ENCODE measurements around the gene CEP72.
A peak's percentile ranks its signal among the peaks of the same experiment; 100 is the strongest.
"Not testable (repeated sequence)": the region's sequence is repeated elsewhere in the genome, so short reads cannot be mapped to it uniquely, and the experiment has no call there.

The CEP72 gene

DNA sequence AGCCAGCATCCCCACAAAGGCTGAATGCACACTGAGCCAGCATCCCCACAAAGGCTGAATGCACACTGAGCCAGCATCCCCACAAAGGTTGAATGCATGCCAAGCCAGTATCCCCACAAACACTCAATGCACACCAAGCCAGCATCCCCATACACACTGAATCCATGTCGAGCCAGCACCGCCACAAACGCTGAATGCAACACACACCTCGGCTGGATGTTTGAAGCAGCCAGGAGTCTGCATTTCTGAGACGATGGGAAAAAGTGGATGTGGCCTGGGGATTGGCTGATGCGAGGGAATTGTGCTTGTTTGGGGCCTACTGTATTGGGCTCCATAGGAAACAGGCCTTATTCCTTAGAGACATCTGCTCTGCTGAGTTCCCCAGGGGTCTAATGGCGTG, 30.9 kb upstream of the CEP72 start:
- DNase-seq: no peak

DNA sequence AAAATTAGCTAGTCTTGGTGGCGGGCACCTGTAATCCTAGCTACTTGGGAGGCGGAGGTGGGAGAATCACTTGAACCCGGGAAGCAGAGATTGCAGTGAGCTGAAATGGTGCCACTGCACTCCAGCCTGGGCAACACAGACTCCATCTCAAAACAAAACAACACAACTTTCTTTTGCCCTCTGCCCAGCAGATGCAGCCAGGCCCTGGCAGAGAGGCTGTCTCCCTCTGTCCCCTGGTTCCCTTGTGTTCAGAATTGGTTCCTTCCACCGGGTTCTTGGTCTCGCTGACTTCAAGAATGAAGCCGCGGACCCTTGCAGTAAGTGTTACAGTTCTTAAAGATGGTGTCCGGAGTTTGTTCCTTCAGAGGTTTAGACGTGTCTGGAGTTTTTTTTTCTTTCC, 30.2 kb upstream of the CEP72 start:
- DNase-seq: no peak

GRCh38 chr5:582445-582844, 29.7 kb upstream of the CEP72 start:
- DNase-seq: not testable (repeated sequence)

DNA sequence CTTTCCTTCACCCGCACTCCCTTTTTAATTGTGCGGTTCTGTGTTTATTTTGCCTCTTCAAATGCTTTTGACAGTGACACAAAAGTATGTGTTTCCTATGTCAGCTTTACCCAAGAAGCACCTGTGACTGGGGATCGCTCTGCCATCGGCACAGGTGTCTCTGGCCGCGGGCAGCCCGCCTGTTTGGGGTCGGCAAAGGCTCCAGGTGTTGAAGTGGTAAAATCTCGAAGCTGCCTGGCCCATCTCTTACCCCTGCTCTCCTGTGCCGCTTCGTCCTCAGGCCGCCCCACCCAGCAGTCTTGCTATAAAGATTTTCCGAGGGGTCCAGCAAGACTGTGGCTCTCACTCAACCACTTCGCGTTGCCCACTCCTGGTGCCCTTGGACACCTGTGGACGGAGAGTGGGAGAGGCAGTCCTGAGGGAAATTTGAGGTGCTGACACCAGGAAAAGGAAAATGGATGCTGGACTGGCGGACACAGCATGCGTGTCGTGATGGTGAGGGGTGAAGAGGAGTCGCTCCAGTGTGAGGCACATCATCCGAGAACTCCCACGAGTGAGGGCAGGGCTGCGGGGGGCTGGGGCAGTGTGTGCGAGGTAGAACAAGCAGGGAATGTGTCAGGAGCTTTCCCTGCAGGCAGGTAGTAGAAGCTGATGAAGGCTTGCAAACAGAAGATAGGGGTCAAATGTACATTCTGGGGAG, 29.1 kb upstream of the CEP72 start:
- DNase-seq: no peak

GRCh38 chr5:583645-584044, 28.5 kb upstream of the CEP72 start:
- DNase-seq: no peak

DNA sequence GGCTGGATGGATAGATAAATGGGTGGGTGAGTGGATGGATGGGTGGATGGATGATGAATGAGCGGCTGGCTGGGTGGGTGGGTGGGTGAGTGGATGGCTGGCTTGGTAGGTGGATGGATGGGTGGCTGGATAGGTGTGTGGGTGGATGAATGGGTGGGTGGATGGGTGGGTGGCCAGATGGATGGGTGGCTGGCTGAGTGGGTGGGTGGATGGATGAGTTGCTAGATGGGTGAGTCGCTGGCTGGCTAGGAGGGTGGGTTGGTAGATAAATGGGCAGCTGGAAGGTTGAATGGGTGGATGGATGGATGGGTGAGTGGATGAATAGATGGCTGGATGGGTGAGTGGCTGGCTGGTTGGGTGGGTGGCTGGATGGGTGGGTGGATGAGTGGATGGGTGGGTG, 27.9 kb upstream of the CEP72 start:
- DNase-seq: no peak

GRCh38 chr5:584846-585245, 27.3 kb upstream of the CEP72 start:
- DNase-seq: no peak

DNA sequence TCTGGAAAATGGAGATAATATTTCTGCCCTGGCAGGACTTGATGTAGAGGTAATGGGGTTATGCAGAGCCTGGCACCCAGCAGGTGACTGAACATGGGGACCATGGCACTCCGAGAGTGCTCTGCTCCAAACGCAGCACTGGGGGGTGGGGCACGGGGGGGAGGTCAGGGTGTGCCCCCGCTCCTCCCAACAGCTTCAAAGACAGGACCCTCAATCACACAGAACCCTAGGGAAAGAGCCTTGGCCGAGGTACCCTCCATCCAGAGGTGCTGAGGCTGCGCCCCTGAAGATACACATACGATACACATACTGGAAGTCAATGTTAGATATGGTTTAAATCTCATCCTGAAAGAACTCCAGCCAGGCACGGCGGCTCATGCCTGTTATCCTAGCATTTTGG, 26.6 kb upstream of the CEP72 start:
- no peak for DNase-seq

- no peak for DNase-seq
Observed at GRCh38 chr5:585962-586628, 26.0 kb upstream of the CEP72 start.

DNA sequence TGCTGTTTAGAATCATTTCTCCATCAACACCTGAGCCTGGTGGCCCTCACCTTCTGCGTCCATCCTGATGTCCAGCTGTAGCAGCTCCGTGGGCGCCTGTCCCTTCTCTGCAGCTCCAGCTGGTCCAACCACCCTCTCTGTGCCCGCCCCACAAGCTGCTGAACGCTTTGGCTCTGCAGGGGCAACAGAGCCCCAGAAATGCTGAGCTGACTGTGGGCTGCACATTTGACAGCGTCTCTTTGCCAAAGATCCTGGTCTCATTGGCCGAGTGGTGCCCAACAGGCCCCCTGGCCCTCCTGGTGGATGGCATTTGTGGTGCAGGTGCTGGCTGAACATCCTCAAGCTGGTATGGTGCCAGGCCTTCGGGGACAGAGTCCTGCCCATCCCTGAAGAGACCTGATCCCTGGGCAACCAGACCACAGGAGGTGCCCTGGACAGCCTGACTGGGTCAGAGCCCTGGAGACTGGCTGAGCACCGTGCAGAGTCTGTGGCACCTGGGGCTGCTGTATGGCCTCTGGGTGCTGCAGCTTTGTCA, 25.3 kb upstream of the CEP72 start:
- DNase-seq: no peak

DNA sequence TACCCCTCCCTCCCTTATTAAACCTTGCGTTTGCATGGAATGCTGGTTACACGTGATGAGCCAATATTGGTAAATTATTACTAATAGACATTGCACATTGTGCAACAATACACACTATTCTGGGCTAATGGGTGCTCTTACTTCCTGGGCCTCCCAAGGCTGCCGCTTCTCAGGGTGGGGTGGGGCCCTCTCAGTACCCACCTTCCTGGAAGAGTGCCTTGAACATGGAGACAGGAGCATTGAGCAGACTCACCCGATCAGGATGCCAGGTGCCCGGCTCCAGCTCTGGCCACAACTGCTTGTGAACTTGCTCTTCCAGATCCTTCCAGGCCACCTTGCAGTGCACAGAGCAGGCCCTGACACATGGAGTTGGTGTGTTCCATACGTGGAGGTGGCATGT, 24.7 kb upstream of the CEP72 start:
- DNase-seq: no peak

DNA sequence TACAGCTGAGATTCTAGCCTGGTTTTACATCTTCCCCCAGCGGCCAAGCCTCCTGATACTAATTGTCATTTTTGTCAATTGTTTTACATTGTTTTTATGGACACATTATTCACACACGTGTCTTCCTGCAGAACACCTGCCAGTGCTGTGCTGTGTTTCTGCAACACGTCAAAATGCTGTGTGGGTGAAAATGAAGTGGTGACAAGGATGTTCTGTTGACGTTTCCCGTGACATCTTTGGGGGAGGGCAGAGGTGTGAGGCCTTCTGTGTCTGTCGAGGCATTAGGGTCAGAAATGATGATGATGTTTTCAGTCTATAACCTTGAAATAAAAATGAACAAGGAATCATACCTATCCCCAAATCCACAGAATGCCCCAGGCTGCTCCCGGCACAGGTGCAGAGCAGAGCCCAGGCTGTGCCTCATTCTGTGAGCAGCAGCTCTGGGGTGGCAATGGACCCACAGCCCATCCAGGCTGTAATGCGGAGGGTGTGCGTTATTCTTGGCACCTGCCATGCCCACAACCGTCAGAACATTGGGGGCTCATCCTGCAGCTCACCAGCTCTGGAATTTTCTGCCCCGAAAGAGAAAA, 23.6 kb upstream of the CEP72 start:
- DNase-seq: no peak

DNA sequence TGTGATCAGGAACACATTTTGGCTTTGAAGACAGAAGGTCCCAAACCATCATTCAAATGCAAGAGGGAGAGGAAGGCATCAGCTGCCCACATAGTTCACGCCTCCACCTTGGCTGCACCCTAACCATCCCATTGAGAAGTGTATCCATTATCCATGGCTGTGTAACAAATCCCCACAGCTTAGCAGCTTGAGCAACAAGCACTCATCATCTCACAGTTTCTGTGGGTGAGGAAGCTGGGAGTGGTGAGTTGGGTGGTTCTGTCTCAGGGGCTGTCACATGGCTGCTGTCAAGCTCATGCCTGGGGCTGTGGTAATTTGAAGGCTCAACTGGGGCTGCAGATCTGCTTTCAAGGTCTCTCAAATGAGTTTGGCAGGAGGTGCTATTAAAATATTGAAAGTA, 23.0 kb upstream of the CEP72 start:
- DNase-seq: no peak

DNA sequence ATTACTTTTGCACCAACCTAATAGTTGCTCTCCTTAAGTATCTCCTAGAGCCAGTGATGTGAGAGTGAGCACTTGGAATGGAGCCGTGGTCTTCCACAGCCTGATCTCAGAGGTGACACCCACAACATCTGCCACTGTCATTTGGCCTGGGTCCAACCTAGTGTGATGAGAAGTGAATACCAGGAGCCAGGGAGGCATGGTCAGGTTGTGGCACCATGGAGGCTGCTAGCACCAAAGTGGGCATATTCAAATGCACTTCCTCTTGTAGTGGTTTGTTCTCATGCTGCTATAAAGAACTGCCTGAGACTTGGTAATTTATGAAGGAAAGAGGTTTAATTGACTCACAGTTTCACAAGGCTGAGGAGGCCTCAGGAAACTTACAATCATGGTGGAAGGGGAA, 22.6 kb upstream of the CEP72 start:
- no peak for DNase-seq

- no peak for DNase-seq
Observed at GRCh38 chr5:590346-590745, 21.8 kb upstream of the CEP72 start.

GRCh38 chr5:591746-592145, 20.4 kb upstream of the CEP72 start:
- no peak for DNase-seq

DNA sequence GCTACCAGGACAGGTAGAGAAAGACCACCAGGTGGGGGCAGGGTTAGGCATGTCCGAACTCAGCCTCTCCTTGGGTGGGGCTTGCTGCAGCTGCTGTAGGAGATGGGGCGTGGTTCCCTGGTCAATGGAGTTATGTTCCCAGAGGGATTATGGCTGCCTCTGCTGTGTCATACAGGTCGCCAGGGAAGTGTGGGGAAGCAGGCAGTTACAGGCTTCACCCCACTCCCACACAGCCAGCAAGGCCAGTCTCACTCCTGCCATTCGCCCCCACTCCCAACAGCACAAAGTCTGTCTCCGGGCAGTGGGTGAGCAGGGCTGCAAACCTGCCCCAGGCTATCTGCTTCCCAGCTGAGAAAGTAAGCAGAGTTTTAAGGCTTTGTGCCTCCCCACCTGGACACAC, 20.0 kb upstream of the CEP72 start:
- DNase-seq: no peak

GRCh38 chr5:593511-593910, 18.6 kb upstream of the CEP72 start:
- DNase-seq: no peak

DNA sequence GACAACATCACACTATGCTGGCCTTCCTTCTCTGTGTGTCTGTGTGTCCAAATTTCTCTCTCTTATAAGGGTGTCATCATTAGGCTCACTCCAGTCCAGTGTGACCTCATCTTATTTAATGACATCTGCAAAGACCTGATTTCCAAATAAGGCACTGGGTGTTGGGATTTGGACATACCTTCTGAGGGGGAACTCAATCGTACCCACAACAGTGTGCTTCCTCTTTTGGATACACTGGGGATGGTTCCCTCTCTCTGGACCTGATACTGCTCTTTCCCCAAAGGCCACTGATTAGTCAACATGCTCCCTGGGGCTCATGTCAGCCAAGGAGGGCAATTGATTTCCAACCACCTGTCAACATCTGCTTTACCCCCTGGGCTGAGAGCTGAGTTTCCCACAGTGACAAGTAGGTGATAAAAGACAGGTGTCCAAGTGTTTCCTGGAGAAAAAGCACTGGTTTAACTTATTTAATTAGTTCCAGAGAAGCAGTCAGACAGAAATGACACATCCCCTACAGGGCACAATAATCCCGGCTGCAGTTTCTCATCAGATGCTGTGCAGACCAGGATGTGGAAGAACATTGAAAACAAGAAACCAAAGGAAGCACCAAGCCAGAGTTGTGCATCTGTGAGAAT, 17.8 kb upstream of the CEP72 start:
- DNase-seq: peak; percentile 76

- DNase-seq: no peak
Observed at GRCh38 chr5:595285-595875, 16.8 kb upstream of the CEP72 start.

GRCh38 chr5:597871-598563, 14.1 kb upstream of the CEP72 start:
- DNase-seq: no peak

DNA sequence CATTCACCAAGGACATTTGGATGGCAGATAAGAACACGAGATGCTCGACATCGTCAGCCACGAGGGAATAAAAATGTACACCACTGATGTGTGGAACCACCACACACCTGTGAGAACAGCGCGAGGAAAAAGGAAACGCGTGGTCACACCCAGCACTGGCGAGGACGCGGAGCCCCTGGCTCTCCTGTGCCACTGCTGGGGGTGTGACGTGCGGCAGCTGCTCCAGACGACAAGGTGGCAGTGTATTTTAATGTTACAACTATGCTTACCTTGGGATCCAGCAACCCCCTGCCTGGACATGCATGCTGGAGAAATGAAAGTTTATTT, 13.6 kb upstream of the CEP72 start:
- DNase-seq: no peak

Measured in inflammatory macrophage treated with lipopolysaccharide for 4 hours (primary cell).